Peyer's patch (tissue), 4 donors: ENCODE measurements around the gene AKR1B1.

Source experiments
- POLR2A ChIP-seq, 2 donors: fragments of 450-650 bp; IDR thresholded peaks; one replicate each; pipeline ENCODE4 v1.5.1; 2017; ENCODE audit warnings: antibody characterized with exemption in 2 of 2, mild to moderate bottlenecking in 2 of 2, moderate library complexity in 2 of 2
- TF ChIP-seq, protein P1 (sequence below), 6 experiments: fragments of 450-650 bp in 4 of 6; fragments of 200-600 bp in 2 of 6; sonication (generic) in 1 of 6; IDR thresholded peaks; one replicate each; pipeline ENCODE4 v1.5.1; 2017 to 2019; ENCODE audit warnings: antibody characterized with exemption in 6 of 6, mild to moderate bottlenecking in 3 of 6, moderate library complexity in 1 of 6

- TF ChIP-seq, protein P1, sequence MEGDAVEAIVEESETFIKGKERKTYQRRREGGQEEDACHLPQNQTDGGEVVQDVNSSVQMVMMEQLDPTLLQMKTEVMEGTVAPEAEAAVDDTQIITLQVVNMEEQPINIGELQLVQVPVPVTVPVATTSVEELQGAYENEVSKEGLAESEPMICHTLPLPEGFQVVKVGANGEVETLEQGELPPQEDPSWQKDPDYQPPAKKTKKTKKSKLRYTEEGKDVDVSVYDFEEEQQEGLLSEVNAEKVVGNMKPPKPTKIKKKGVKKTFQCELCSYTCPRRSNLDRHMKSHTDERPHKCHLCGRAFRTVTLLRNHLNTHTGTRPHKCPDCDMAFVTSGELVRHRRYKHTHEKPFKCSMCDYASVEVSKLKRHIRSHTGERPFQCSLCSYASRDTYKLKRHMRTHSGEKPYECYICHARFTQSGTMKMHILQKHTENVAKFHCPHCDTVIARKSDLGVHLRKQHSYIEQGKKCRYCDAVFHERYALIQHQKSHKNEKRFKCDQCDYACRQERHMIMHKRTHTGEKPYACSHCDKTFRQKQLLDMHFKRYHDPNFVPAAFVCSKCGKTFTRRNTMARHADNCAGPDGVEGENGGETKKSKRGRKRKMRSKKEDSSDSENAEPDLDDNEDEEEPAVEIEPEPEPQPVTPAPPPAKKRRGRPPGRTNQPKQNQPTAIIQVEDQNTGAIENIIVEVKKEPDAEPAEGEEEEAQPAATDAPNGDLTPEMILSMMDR (IDR thresholded peaks at IDR 0.05) = no peak
- TF ChIP-seq POLR2A (IDR thresholded peaks at IDR 0.05) = no peak
These were observed 45.8 kb upstream of the AKR1B1 start for GRCh38 chr7:134504660-134505164.
